Pulmonary artery endothelial cell (primary cell): ENCODE data around the gene GRAMD4. TPM values are rescaled to one million over a fixed set of nuclear protein-coding genes. Genes with fewer than 3 reads are reported as not detected.

Experiments
- DNase-seq: peaks from one replicate; pipeline ENCODE4 v3.0.0-alpha.2; 2011; ENCODE audit warnings: low read depth, low spot score
- total RNA-seq: library from RNA; depleted of rRNA; stranded (reverse); fragments of >200 nt; gene quantifications from 2 replicates; pipeline ENCODE4 v1.2.3, GENCODE V29; 2014

The GRAMD4 gene
- total RNA-seq, 1 donor from 2014 or later: 21.0 TPM

DNA sequence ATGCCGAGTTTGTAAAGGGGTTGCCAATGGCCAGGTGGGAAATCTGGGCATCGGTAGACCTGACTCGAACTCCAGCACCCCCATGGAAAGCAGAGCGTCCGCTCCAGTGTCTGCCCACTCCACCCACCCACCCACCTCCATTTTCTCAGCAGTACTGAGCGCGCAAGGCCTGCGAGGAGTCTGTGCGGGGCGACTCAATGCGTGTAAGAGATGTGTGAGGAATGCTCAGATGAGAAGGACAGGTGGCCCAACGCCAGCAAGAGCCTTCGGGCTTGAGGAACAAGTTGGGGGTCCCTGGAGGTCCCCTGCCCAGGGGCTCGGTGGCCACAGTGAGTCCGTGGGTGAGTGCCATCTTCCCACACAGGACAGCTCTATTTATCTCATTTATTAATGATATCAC lies 67.3 kb downstream of the GRAMD4 start:
- no peak for DNase-seq

DNA sequence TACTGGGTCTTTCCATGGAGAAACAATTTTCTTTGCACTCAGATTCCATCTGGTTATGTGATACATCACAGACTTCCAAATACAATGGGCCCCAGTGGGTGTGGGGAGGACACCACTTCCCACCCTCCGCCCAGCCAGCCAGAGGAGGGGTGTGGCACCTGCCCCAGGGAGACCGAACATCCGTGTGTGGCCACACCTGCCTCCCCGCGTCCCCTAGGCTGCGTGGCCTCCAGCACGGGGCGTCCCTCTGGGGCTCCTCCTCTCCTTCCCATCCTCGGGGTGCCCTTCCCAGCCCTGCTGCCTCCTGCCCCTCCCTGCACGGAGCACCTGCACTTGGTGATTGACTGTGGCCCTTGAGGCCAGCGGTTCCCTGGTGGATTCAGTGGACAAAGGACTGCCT lies 68.8 kb downstream of the GRAMD4 start:
- no peak for DNase-seq

DNA sequence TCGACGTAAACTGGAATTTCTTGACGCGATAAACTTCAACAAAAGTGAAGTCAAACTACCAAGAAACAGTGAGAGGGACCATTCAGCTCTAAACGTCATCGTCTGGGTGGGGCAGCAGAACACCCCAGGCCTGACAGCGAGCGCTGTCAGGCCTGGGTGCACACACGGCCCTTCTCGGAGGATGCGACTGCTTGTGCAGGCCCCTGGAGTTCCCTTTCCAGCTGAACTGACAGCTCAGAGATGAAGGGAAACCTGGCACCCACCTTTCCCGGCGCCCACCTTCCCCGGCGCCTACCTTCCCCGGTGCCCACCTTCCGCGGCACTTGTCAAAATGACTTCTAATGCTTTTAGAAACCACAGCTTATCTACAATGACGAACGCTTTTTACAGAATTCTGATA lies 70.0 kb downstream of the GRAMD4 start:
- DNase-seq: no peak

DNA sequence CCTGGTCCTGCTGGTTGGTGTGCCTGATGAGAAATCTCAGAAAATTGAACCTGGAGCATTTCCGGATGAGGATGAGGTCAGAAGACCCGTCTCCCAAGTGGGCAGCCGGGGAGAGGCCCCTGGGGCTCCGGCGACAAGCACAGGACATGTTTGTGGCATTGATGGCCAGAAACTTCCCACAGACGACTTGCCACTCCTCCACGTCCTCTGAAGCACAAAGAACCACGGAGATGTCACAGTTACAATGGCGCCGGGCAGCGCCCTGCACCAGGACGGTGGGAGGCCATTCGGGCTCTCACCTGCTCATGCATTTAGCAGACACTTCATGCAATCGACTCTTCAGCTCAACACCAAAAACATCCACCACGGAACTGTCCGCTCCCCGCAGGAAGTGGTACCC lies 71.4 kb downstream of the GRAMD4 start:
- DNase-seq: no peak

DNA sequence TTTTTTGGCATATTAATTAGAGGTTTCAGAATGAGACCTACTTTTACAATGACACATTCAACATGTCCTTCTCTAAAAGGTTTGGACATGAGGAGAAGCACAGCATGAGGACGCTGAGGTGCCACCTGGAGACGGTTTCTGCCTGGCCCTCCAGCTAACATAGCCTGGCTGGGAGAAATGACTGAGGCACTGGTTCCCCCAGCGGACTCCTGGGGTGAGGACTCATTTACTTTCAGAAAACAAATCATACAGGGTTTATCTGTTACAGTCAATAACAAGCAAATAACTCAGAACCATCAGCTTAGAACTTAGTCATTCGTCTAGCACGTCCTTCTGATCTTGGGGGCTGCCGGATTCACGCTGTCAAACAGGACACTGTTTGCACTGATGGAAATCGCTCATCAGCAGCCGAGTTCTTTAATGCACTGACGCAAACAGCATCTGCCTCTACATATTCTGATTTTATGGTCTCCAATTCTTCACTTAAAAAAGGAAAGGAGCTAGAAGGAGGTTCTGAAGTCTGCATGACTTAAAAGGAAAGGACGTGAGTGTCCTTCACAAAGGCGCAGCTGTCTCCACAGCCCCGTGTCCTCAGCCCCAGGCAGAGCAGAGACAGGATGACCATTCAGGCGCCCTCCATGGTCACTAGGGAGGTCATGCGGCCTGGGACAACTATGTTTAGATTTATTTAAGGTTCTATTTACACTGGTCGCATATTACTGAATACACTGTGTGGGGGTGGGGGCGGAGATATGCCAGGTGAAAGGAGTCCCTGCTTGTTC lies 73.6 kb downstream of the GRAMD4 start:
- DNase-seq: no peak

DNA sequence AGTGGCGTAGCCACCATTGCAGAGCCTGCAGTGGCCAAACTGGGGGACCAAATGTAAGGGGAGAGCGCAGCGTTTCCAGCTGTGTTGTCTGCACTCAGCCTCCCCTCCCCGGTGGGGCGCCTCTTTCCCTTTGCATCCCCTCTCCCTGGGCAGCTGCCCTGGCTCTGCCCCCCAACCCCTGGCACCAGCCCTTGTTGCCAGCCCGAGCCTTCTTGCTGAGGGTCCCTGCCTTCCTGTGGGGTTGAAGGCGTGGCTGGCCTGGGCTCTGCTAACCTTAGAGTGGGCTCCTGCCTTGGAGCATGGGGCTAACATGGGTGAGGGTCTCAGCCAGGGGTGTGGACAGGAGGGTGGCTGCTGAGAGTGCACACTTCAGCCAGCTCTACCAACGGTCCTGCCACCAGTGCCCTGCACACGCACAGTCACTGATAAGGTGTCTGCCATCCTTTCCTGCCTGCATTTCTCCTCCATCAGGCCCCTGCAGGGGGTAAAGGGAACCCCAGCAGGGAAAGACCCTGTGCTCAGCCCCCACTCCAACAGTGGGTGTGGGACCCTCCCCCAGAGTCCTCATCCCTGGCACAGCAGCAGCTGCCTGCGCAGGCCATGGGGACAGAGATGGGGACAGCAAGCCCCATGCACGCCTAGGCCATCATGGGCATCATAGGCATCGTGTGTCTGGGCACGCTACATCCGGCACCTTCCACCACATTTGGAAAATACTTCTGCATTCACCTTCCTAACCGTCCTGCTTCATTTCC lies 74.4 kb downstream of the GRAMD4 start:
- DNase-seq: no peak

DNA sequence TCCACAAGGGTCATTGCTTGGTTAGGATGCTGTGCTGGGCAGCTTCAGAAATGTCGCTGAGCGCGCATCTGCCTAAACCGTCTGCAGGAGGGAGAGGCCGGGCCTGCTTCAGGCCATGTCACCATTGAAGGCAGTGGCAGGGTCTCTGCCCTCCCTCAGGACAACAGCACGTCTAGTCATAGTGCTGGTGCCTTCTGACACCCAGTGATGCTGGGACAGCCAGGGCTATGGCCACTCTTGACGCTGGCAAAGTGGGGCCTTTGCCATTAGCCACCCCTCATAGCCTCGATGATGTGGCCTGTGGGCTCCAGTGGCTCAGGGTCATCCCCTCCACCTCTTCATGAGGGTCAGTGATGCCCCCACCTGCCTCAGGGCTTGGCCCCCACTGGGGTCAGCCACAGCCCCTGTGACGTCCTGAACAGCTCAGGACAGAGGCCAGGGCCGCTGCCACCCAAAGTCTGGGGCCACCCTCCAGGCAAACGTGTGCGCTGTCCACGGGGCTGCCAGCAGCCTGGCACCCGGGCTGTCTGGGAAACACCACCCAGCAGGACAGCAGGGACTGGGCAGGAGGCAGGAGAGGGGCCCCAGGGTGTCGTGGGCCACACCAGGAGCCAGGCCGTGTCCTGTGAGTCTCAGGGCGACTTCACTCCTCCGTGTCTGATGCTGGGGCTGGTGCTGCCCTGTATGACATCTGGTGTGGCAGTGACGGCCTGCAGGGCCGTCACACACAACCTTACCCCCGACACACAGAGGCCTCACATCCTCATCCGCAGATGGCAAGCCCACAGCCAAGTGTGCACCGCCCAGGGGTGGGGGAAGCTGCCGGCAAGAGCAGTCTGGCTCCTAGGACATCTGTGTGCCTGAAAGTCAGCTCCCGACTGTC lies 75.4 kb downstream of the GRAMD4 start:
- no peak for DNase-seq

DNA sequence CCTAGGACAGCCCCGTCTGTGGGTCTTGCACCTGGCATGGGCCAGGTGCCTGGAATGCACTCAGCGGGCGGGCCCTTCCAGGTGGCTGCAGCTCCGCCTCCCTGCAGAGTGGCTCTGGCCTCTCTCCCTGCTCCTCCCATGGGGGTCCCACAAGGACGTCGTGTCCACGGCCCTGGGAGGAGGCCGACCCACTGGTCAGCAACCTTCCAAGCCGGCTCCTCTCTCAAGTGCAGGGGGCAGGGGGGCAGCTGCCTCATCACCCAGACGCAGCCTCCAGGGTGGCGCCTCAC lies 76.0 kb downstream of the GRAMD4 start:
- DNase-seq: no peak

DNA sequence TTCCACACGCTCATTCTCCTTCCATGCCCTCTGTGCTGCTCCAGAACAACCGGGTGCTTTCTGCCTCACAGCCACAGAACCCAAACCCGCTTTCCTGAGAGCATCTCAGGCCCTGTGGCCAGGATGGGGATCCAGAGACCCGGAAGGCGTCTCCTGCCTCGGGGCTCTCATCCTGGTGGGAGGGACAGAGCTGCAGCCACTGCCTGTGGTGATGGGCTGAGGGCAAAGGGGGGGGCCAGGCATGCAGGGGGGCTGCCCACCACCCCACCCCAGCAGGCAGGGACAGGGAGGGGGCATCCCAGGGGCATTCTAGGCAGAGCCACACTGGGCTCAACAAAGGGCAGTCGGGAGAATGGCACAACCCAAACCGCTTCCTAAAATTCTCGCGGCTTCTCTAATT lies 76.4 kb downstream of the GRAMD4 start:
- no peak for DNase-seq

DNA sequence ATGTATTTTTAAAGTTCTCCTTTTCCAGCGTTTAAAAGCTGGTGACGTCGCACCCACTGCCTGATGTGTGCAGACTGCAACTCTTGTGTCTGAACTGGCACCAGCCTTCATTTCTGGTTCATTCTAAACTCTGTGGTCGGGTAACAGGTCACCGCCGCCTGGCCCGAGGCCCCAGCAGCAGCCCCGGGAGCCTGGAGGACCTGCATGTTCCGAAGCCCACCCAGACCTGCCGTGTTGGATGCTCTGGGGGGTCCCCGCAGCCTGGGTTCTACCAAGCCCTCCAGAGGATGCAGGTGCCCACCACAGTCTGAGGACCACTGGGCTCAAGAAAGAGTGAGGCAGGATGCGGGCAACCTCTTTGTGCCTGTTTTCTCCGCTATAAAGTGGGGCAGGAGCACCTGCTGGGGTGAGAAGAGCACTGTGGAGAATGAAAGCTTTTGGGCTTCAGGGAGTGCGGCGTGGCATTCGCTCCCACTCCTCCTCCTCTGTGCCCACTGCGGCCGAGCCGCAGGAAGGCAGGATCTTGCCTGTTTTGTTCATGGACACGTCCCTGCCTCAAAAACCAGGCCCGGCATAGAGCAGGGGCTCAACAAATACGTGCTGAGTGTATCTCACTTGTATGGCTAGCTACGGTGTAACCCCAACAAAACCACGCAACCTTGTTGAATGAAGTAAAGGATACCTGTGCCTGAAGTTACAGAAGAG lies 77.8 kb downstream of the GRAMD4 start:
- no peak for DNase-seq

DNA sequence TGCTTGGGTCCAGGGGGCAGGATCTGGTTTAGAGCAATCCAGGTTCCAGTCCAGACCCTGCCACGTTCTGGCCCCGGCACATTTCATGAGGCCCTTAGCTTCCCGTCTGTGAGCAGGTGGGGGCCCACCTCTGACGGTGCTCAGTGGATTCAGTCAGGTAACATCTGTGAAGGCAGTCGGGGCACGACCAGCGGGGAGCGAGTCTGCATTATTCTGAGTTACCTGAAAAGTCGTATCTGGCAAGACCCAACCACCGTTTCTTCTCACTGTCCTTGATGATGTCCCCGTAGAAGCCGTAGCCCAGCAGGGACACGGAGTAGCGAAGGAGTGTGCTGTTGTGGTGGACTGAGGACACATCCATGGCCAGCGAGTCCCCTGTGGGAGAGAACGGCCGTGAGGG lies 78.9 kb downstream of the GRAMD4 start:
- DNase-seq: no peak

DNA sequence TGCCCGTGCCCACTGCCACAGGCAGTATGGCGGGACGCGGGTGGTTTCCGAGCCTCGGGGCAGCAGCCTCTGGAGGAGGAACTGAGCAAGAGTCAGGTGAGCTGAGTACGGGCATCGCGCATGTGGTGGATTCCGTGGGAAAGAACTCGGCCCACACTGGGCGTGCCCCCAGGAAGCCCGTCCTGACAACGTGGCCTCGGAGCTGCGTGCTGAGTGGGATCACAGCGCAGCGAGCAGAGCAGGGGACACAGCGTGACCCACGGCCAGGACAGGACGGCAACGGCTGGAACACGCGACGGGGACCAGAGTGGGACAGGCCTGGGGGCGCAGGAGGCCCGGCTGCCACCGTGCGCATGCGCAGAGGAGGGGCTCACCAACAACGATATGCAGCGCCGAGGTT lies 81.1 kb downstream of the GRAMD4 start:
- DNase-seq: no peak

DNA sequence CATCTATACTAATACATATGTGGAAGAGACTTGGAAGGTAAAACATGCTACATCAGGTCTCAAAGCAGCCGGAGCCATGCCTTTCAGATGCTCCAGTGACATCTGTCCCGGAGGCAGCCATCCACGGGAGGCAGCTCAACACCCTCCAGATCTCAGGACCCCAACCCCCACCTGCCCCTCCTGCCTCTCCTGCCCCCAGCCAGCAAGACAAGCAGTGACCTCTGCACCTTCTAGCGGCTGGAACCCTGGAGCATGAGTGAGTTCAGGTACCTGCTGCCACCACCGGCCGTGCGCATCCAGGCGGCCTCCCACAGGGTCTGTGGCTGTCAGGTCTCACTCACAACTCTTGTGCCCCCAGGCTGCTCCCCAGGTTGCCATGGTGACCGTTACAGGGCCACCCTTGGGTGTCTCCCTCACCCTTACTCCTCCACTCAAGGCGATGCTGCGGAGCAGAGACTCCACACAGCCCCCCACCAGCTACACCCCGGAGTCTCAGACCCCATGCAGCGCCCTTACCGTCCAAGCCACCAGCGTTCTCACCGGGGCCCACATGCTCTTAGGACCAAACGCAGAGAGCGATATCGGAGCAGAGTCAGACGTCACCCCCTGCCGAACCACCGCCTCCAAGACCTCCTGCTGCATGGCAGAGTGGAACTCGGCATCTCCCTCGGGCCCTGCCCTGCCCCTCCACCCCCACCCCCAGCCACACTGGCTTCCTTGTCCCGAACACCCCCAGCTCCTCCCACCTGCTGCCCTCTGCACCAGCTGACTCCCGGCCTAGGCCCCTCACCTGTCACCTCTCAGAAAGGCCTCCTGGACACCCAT lies 83.2 kb downstream of the GRAMD4 start:
- no peak for DNase-seq

DNA sequence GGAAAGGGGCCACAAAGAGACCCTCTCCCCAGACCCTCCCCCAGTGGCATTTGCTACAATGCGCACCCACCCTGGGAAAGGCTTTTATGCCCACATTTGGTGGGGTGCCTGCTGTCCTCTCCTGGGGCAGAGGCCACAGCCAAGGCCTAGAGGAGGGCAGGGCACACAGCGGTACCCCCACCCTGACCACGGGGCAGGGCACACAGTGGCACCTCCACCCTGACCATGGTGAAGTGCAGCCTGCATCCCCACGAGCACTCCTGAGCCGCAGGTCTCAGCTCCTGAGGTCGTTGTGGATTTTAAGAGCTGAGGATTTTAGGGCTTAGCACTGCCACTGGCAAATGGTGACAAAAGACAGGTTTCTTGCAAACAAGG lies 83.8 kb downstream of the GRAMD4 start:
- DNase-seq: no peak

DNA sequence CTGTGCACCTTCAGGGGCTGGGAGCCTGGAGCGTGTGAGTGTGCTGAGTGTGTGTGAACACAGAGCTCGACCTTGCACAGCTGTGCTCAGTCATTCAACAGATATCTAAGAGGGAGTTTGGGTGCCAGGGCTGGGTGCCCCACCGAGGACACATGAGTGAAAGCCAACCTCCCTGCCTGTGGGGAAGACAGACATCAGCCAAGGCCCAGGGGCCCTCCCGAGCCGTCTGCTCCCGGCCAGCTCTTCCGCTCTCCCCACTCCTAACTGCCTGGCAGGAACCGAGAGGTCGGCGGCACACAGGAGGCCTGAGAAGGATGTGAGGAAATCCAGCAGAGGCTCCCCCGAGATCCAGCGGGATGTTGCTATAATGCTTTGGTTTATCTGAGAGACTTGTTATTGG lies 85.9 kb downstream of the GRAMD4 start:
- DNase-seq: no peak

DNA sequence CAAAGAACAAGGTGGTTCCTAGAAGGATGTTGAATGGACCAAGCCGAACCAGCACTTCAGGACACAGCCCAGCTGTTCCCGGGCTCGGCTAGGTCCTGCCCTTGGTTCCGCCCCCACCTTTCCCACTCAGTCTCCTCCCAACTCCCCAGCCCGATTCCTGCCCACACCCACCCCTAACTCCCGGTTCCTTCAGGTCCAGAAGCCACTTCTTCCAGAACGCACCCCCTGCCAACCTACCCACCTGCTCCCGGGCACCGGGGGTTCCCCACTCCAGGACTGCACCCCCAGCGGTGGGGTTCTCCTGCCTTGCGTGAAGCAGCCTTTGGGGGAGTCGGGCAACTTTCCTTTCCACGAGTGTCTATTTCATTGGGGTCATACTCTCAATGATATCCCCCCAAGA lies 87.1 kb downstream of the GRAMD4 start:
- no peak for DNase-seq

DNA sequence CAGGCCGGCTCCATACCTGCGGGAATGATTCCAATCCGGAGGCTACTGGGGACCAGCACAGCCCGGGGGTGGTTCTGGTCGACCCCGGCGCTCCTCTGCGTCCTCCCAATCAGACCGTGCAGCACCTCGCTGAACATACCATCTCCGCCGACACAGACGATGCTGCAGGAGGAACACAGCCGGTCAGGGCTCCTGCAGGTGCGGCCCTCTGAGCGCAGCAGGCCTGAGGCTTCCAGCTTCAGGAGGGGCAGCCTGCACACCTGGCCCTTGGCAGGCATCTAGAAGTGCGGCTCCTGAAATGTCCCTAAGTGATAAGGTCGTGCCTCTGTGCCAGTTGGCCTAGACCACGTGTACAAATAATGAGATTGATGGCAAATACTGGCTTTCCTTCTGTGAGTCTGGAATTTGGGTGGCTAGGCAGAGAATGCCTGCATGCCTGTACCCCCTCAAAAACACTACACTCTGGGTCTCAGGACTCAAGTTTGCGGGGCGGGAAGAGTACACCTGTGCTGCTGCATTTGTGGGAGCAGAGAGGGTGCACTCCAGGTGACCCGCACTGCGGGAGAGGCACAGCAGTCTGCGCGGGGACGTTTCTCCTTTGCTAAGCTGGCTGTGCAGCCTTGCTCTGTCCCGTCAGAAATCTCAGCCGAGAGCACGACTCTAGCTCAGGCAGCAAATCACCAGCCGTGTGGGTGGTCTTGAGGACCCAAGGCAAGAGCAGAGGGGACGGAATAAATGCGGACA lies 87.8 kb downstream of the GRAMD4 start:
- no peak for DNase-seq

DNA sequence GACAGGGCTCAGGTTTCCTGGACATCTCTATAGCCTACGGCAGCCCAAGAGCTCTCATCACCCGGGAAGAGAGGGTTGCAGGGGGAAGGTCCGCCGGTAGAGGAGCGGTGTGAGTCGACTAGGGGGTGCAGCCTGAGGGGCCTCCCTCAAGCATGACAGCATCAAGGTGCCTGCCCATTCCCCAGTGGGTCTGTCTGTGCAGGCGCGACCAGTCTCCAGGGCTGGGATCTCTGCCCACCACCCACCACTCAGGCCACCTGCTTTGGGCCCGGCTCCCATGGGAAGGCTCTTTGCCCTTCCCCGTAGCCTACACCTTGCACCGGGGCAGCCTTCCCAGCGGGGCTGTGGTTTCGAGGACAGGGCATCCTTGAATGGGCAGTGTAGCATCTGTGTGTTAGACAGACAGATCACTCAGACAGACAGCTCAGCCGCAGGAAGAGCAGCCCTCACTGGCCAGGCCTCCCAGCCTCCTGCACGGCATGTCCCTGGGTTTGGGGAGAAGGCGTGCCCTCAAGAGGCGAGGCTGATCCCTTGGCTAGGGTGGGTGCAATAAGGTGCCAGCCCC lies 88.7 kb downstream of the GRAMD4 start:
- no peak for DNase-seq

DNA sequence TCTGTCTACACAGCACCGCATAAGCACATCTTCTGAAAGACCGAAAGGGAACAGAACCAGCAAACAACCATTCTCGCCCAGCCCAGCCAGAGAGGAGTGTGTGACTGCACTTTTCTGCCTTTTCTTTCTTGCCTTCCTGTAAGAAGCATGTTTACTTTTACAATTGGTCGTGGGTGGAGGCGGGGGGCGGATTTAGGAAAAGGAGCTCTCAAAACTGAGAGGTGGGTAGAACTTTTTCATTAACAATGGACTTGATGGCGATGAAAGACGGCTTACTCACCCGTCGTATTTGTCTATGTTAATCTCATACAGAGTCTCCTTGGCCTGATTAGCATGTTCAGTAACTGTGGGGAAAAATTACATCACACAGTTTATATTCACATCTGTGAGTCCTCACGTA lies 90.6 kb downstream of the GRAMD4 start:
- no peak for DNase-seq

DNA sequence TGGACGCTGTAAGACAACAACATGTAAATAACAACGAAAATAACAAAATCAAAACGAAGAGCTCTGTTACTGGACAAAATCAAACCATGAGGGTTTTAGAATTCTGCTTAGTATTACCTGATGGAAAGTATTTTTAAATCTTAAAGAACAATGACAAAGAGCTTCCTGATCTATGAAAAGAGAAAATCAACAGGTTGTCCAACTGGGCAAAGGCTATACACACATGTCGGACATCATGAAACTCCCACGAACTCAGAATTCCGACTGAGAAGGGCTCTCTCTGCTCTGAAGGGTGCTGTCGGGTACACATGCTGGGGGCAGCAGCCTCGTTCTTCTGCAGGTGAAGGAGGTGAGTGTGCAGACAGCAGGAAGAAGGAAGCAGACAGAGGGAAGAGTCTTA lies 92.1 kb downstream of the GRAMD4 start:
- no peak for DNase-seq
